GM12878 (cell line): ENCODE results near the gene NCDN. TPM values are rescaled to one million over a fixed set of nuclear protein-coding genes. Genes with fewer than 3 reads are reported as not detected.

Experiments used
- ATAC-seq: fragments of 200-7000 bp; cut with Tn5 transposase; 3 replicates; pipeline ENCODE4 v1.9.1; 2020; ENCODE audit warnings: mild to moderate bottlenecking, moderate library complexity
- BruUV-seq: library from RNA; stranded (reverse); fragments of 400-500 nt; replicated peaks from 2 replicates; lab custom pipeline; 2021; lab: Mats Ljungman, UMichigan
- CTCF ChIA-PET: fragments of 300-600 bp; sonication (Branson Sonifier 250); formaldehyde crosslinking; extraction: SDS; loops from one replicate; lab custom pipeline; 2021; ENCODE audit warnings: inconsistent platforms; lab: Yijun Ruan, JAX
- POLR2A ChIA-PET: fragments of 350-600 bp; formaldehyde crosslinking; extraction: SDS; loops from one replicate; lab custom pipeline; 2021; ENCODE audit warnings: inconsistent platforms; lab: Charles Lee
- RAD21 ChIA-PET: fragments of 300-600 bp; sonication (Branson Sonifier 250); formaldehyde crosslinking; loops from one replicate; lab custom pipeline; 2023; ENCODE audit warnings: antibody characterized with exemption; ENCODE audit not compliant: unreplicated experiment; lab: Charles Lee
- SMC1A ChIA-PET: fragments of 300-600 bp; sonication (Branson Sonifier 250); formaldehyde crosslinking; loops from one replicate; lab custom pipeline; 2023; ENCODE audit not compliant: unreplicated experiment, uncharacterized antibody; lab: Charles Lee
- DNase-seq: peaks from one replicate; pipeline ENCODE4 v3.0.0-alpha.2; 2011; ENCODE audit warnings: low read depth, low spot score
- FAIRE-seq: peaks from 3 replicates; lab custom pipeline; 2011; peaks lifted over from hg19 to GRCh38; lab: Jason Lieb, UNC
- H2AFZ ChIP-seq: 2 replicates; pipeline ENCODE4 v1.6.0; 2011; ENCODE audit warnings: low read depth, low read length, control low read depth; ENCODE audit not compliant: control insufficient read depth
- H3K27ac ChIP-seq: 2 replicates; pipeline ENCODE4 v1.5.1; 2011; ENCODE audit warnings: control low read depth; ENCODE audit not compliant: control insufficient read depth, insufficient read depth
- H3K27me3 ChIP-seq, 2 experiments: replicated peaks in 1 of 2; 2 replicates each; pipeline versions ENCODE4 v1.6.0 to v1.6.1; 2011; ENCODE audit warnings: low read length in 1 of 2; ENCODE audit not compliant: control insufficient read depth in 2 of 2, insufficient read depth in 2 of 2
- H3K36me3 ChIP-seq, 2 experiments: 2 replicates each; pipeline ENCODE4 v1.5.1; 2011; ENCODE audit warnings: low read length in 1 of 2; ENCODE audit not compliant: control insufficient read depth in 2 of 2, insufficient read depth in 2 of 2
- H3K4me1 ChIP-seq: 2 replicates; pipeline ENCODE4 v1.6.1; 2011; ENCODE audit warnings: mild to moderate bottlenecking, low read length, moderate library complexity, mixed read lengths; ENCODE audit not compliant: control insufficient read depth, insufficient read depth
- H3K4me2 ChIP-seq: 2 replicates; pipeline ENCODE4 v1.6.0; 2011; ENCODE audit warnings: control low read depth; ENCODE audit not compliant: control insufficient read depth, insufficient read depth
- H3K4me3 ChIP-seq: fragments of 200-600 bp; sonication (generic); 2 replicates; pipeline ENCODE4 v1.5.1; 2016
- H3K79me2 ChIP-seq: 2 replicates; pipeline ENCODE4 v1.6.0; 2011; ENCODE audit warnings: low read length; ENCODE audit not compliant: control insufficient read depth, insufficient read depth
- H3K9ac ChIP-seq: 2 replicates; pipeline ENCODE4 v1.8.0; 2011; ENCODE audit warnings: low read length, control low read depth, mixed read lengths; ENCODE audit not compliant: control insufficient read depth, insufficient read depth
- H3K9me3 ChIP-seq: replicated peaks from 3 replicates; pipeline ENCODE4 v1.5.1; 2011; ENCODE audit warnings: mild to moderate bottlenecking, low read length; ENCODE audit not compliant: control insufficient read depth, insufficient read depth
- H4K20me1 ChIP-seq: 2 replicates; pipeline ENCODE4 v1.6.0; 2011; ENCODE audit not compliant: control insufficient read depth, insufficient read depth
- CBX3 ChIP-seq: fragments of 200-600 bp; sonication (generic); IDR thresholded peaks from 2 replicates; pipeline ENCODE4 v1.6.1; 2016; ENCODE audit warnings: low read depth, borderline replicate concordance
- EP300 ChIP-seq, 2 experiments: fragments of 150-350 bp in 1 of 2; IDR thresholded peaks; 2 replicates each; pipeline ENCODE4 v1.6.1; 2011 to 2012; ENCODE audit warnings: low read depth in 2 of 2, low read length in 2 of 2, borderline replicate concordance in 1 of 2, improper control_type of control experiment in 1 of 2, inconsistent platforms in 1 of 2; ENCODE audit not compliant: control insufficient read depth in 1 of 2
- EZH2 ChIP-seq: IDR thresholded peaks from 2 replicates; pipeline ENCODE4 v1.6.1; 2012; ENCODE audit warnings: low read depth, mild to moderate bottlenecking, control low read depth, inconsistent platforms, low read length, borderline replicate concordance; ENCODE audit not compliant: control insufficient read depth
- IKZF2 ChIP-seq, 2 experiments: fragments of 450-650 bp; IDR thresholded peaks; 2 replicates each; pipeline ENCODE4 v1.6.1; 2017; ENCODE audit warnings: mild to moderate bottlenecking in 2 of 2, moderate library complexity in 2 of 2
- IRF4 ChIP-seq: IDR thresholded peaks from 2 replicates; pipeline ENCODE4 v1.6.1; 2011; ENCODE audit warnings: low read depth, low read length
- NKRF ChIP-seq: fragments of 450-650 bp; conservative IDR thresholded peaks from 2 replicates; pipeline ENCODE4 v1.6.1; 2017; ENCODE audit warnings: mild to moderate bottlenecking, moderate library complexity
- NR2C2 ChIP-seq: IDR thresholded peaks from 2 replicates; pipeline ENCODE4 v1.6.1; 2011; ENCODE audit warnings: borderline replicate concordance, low read depth; ENCODE audit not compliant: control insufficient read depth, insufficient read length
- RAD51 ChIP-seq: fragments of 450-650 bp; IDR thresholded peaks from 2 replicates; pipeline ENCODE4 v1.6.1; 2016; ENCODE audit warnings: moderate library complexity, mild to moderate bottlenecking, inconsistent platforms
- SREBF2 ChIP-seq: IDR thresholded peaks from 2 replicates; pipeline ENCODE4 v1.6.1; 2012; ENCODE audit warnings: mild to moderate bottlenecking, low read length
- TCF3 ChIP-seq: IDR thresholded peaks from 2 replicates; pipeline ENCODE4 v1.6.1; 2012; ENCODE audit warnings: low read depth, mild to moderate bottlenecking, low read length, borderline replicate concordance; ENCODE audit not compliant: insufficient read depth
- YY1 ChIP-seq: IDR thresholded peaks from 2 replicates; pipeline ENCODE4 v1.6.1; 2011; ENCODE audit warnings: low read depth, mild to moderate bottlenecking, low read length
- WGBS: methylation state at CpG from one replicate; pipeline ENCODE4 v1.1.6; 2016; ENCODE audit warnings: low lambda C conversion rate; ENCODE audit not compliant: insufficient replicate concordance, insufficient coverage; ENCODE audit errors: missing lambda C conversion rate; 5-methylcytosine and 5-hydroxymethylcytosine counted together
- in situ Hi-C: fragments of 300-500 bp; cut with MboI; formaldehyde crosslinking; loops from 9 replicates; pipeline ENCODE4 v1.14.3; 2018; ENCODE audit warnings: mixed read lengths
- intact Hi-C: fragments of 100-400 bp; cut with micrococcal nuclease; formaldehyde crosslinking; loops from one replicate; pipeline ENCODE4 v1.14.2; 2022; ENCODE audit not compliant: unreplicated experiment
- polyA plus RNA-seq, 11 experiments: library from polyadenylated mRNA; depleted of rRNA in 4 of 11; unstranded in 6 of 11; stranded (reverse) in 5 of 11; fragments of >200 nt; fragmentation: Nextera tagmentation in 4 of 11; fragmentation: Illumina TruSeq in 1 of 11; extraction: Ambion mirVana in 4 of 11; extraction: Trizol in 1 of 11; gene quantifications; 1 replicate in 1 of 11; 2 replicates in 10 of 11; pipeline versions ENCODE4 v1.2.1 to v1.2.3, GENCODE V29; 2011 to 2016; ENCODE audit warnings: inconsistent platforms in 2 of 11, missing spikeins in 2 of 11, low read depth in 1 of 11
- total RNA-seq, 4 experiments: library from RNA; depleted of rRNA in 3 of 4; stranded (reverse); fragments of >200 nt in 3 of 4; fragmentation: Illumina TruSeq in 1 of 4; extraction: Trizol in 1 of 4; gene quantifications; 2 replicates each; pipeline versions ENCODE4 v1.2.1 to v1.2.3, GENCODE V29; 2013 to 2021
- TF ChIP-seq, protein P1 (sequence below): fragments of 450-650 bp; IDR thresholded peaks from 2 replicates; pipeline ENCODE4 v1.6.1; 2016; ENCODE audit warnings: mild to moderate bottlenecking
- TF ChIP-seq, protein P2 (sequence below): IDR thresholded peaks from 2 replicates; pipeline ENCODE4 v1.6.1; 2012; ENCODE audit warnings: low read depth, low read length, improper control_type of control experiment
- TF ChIP-seq, protein P3 (sequence below): IDR thresholded peaks from 2 replicates; pipeline ENCODE4 v1.6.1; 2012; ENCODE audit warnings: low read depth, low read length, improper control_type of control experiment

Gene NCDN
- total and polyA plus RNA-seq, 10 of the 15 experiments (the other 5 are each of a cell fraction or from before 2014, with no cell fraction given): 1.8 to 25.5 (median 10.9) TPM

GRCh38 chr1:35539073-35539823 is 18.4 kb upstream of the NCDN start (continued):
- TF ChIP-seq YY1: peak; percentile 89
- TF ChIP-seq, protein P1, sequence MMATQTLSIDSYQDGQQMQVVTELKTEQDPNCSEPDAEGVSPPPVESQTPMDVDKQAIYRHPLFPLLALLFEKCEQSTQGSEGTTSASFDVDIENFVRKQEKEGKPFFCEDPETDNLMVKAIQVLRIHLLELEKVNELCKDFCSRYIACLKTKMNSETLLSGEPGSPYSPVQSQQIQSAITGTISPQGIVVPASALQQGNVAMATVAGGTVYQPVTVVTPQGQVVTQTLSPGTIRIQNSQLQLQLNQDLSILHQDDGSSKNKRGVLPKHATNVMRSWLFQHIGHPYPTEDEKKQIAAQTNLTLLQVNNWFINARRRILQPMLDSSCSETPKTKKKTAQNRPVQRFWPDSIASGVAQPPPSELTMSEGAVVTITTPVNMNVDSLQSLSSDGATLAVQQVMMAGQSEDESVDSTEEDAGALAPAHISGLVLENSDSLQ: peak; percentile 37; the same call in 1 of the 2 replicates
- TF ChIP-seq NR2C2: no peak
- no peak for TF ChIP-seq RAD51

GRCh38 chr1:35539824-35540261 is 17.8 kb upstream of the NCDN start:
- intact Hi-C loops: loop anchor here (1.0 to 10.0 kb wide), 3 partner anchors 17 to 335 kb away; partner anchors contain the start of genes KIAA0319L and NCDN
- no peaks in the 10 kb centered on the region for H4K20me1 ChIP-seq
- peak overlapping the region; percentile 63 for H2AFZ ChIP-seq
- ChIA-PET POLR2A (interaction anchor here (0.8 to 7.3 kb wide), 8 partner anchors 9 to 347 kb away, joined by 3 to 65 read pairs (median 6); partner anchors contain the start of genes KIAA0319L and SFPQ), RAD21 (interaction anchor here (1.3 to 8.4 kb wide), 5 partner anchors 25 to 197 kb away, joined by 3 to 139 read pairs (median 11); no protein-coding TSS in a partner anchor), CTCF (interaction anchor here (0.8 to 12.7 kb wide), 9 partner anchors 9 to 88 kb away, joined by 3 to 260 read pairs (median 11); partner anchors contain the start of genes KIAA0319L and NCDN), SMC1A (interaction anchor here (0.8 to 8.8 kb wide), 15 partner anchors 10 to 134 kb away, joined by 3 to 254 read pairs (median 3); partner anchors contain the start of gene KIAA0319L)
- peak overlapping the region; percentile 39; the same call in 1 of the 2 replicates for H3K4me3 ChIP-seq
- H3K79me2 ChIP-seq: peaks cover 49% of the 10 kb centered on the region
- peak overlapping the region; percentile 52 for H3K9ac ChIP-seq
- peak; percentile 60 for DNase-seq
- WGBS: 100% methylated on average over 1 of the region's 1 CpG
- H3K27me3 ChIP-seq: no peaks in the 10 kb centered on the region
- no TSS peak for BruUV-seq
- ATAC-seq: peak; percentile 67
- no peaks in the 10 kb centered on the region for H3K9me3 ChIP-seq
- peak overlapping the region; percentile 87 for H3K27ac ChIP-seq
- FAIRE-seq: peak; percentile 38
- in situ Hi-C loops: no loop called here
- H3K4me2 ChIP-seq: peak overlapping the region; percentile 92
- H3K4me1 ChIP-seq: peaks cover 27% of the 10 kb centered on the region
- no peaks in the 10 kb centered on the region; a peak in 1 of 4 replicates for H3K36me3 ChIP-seq
- 0 out of 2 replicates have a peak, but pooled peaks have one; percentile 29 for TF ChIP-seq IRF4
- TF ChIP-seq, protein P2, sequence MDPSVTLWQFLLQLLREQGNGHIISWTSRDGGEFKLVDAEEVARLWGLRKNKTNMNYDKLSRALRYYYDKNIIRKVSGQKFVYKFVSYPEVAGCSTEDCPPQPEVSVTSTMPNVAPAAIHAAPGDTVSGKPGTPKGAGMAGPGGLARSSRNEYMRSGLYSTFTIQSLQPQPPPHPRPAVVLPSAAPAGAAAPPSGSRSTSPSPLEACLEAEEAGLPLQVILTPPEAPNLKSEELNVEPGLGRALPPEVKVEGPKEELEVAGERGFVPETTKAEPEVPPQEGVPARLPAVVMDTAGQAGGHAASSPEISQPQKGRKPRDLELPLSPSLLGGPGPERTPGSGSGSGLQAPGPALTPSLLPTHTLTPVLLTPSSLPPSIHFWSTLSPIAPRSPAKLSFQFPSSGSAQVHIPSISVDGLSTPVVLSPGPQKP: no peak
- TF ChIP-seq YY1: peak; percentile 72
- no peak for TF ChIP-seq EZH2
- TF ChIP-seq NKRF: no peak
- 0 out of 4 replicates have a peak, but pooled peaks of 1 of the 2 experiments have one; percentile 16 for TF ChIP-seq EP300 (IDR thresholded peaks at IDR 0.05; ENCODE audit: borderline replicate concordance in 1 of 2, control insufficient read depth in 1 of 2, low read depth in 2 of 2, low read length in 2 of 2)
- TF ChIP-seq CBX3: no peak
- TF ChIP-seq TCF3: no peak
- TF ChIP-seq, protein P3, sequence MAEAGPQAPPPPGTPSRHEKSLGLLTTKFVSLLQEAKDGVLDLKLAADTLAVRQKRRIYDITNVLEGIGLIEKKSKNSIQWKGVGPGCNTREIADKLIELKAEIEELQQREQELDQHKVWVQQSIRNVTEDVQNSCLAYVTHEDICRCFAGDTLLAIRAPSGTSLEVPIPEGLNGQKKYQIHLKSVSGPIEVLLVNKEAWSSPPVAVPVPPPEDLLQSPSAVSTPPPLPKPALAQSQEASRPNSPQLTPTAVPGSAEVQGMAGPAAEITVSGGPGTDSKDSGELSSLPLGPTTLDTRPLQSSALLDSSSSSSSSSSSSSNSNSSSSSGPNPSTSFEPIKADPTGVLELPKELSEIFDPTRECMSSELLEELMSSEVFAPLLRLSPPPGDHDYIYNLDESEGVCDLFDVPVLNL: no peak
- TF ChIP-seq IKZF2 (IDR thresholded peaks at IDR 0.05): peak in 1 of 2 experiments; percentile 36; a peak in 2 of 4 replicates
- TF ChIP-seq SREBF2: no peak
